ENCODE measurements around the gene CLDN25.
"Not testable (repeated sequence)": the region's sequence is repeated elsewhere in the genome, so short reads cannot be mapped to it uniquely, and the experiment has no call there.

Gene CLDN25

GRCh38 chr11:113779496-113779895 is at the start of gene CLDN25:
TSS of gene CLDN25 (plus strand) at chr11:113779796. CDS start at chr11:113779796, 0 bp downstream.
- DNase-seq, result no peak

GRCh38 chr11:113730887-113731726 is 48.5 kb upstream of the CLDN25 start:
- DNase-seq, result peak; percentile 56

GRCh38 chr11:113732092-113732491 is 47.5 kb upstream of the CLDN25 start:
- no peak for DNase-seq

GRCh38 chr11:113736323-113736722 is 43.3 kb upstream of the CLDN25 start:
- no peak for DNase-seq

GRCh38 chr11:113752932-113753331 is 26.7 kb upstream of the CLDN25 start:
- no peak for DNase-seq

- DNase-seq, result no peak
Observed at GRCh38 chr11:113760241-113760640, 19.4 kb upstream of the CLDN25 start.

- DNase-seq, result not testable (repeated sequence)
Observed at GRCh38 chr11:113763040-113763439, 16.6 kb upstream of the CLDN25 start.

GRCh38 chr11:113764527-113765219 is 14.9 kb upstream of the CLDN25 start:
- no peak for DNase-seq

GRCh38 chr11:113771964-113772363 is 7.6 kb upstream of the CLDN25 start:
- DNase-seq, result no peak

- peak; percentile 3 for DNase-seq
Observed at GRCh38 chr11:113773092-113773415, 6.5 kb upstream of the CLDN25 start.

- peak; percentile 83 for DNase-seq
Observed at GRCh38 chr11:113773416-113774173, 6.0 kb upstream of the CLDN25 start, which contains the start of gene ZW10. TSS of gene ZW10 (minus strand) at chr11:113773692. CDS start at chr11:113773666, 26 bp downstream.

- no peak for DNase-seq
Observed at GRCh38 chr11:113774174-113774503, 5.5 kb upstream of the CLDN25 start.

GRCh38 chr11:113778111-113778910 is 1.3 kb upstream of the CLDN25 start:
- DNase-seq, result no peak

- DNase-seq, result no peak
Observed at GRCh38 chr11:113781682-113782081, 2.1 kb downstream of the CLDN25 start.

GRCh38 chr11:113782134-113782533 is 2.5 kb downstream of the CLDN25 start:
- DNase-seq, result no peak

GRCh38 chr11:113789016-113789415 is 9.4 kb downstream of the CLDN25 start:
- not testable (repeated sequence) for DNase-seq

- DNase-seq, result no peak
Observed at GRCh38 chr11:113789675-113790320, 10.2 kb downstream of the CLDN25 start.

- DNase-seq, result no peak
Observed at GRCh38 chr11:113796663-113797259, 17.2 kb downstream of the CLDN25 start.

GRCh38 chr11:113802621-113803020 is 23.0 kb downstream of the CLDN25 start:
- DNase-seq, result no peak

- DNase-seq, result no peak
Observed at GRCh38 chr11:113805640-113806039, 26.0 kb downstream of the CLDN25 start.

GRCh38 chr11:113806406-113806805 is 26.8 kb downstream of the CLDN25 start:
- peak; percentile 10 for DNase-seq

- no peak for DNase-seq
Observed at GRCh38 chr11:113808931-113809330, 29.3 kb downstream of the CLDN25 start.

All from NCI-H2227 treated with DMSO at 0.1 percent for 48 hours (cell line).